Neural progenitor cell (in vitro differentiated cells): ENCODE measurements around the gene NFU1. TPM values are rescaled to one million over a fixed set of nuclear protein-coding genes. Genes with fewer than 3 reads are reported as not detected.
A peak's percentile ranks its signal among the peaks of the same experiment; 100 is the strongest.

Experiments
- DNase-seq: peaks from one replicate; pipeline ENCODE4 v3.0.0-alpha.2; 2016; ENCODE audit warnings: low spot score
- H2AFZ ChIP-seq: fragments of 200-600 bp; sonication (generic); replicated peaks from 2 replicates; pipeline ENCODE4 v1.6.1; 2016; ENCODE audit warnings: antibody characterized with exemption
- H3F3A ChIP-seq: fragments of 200-600 bp; sonication (generic); 2 replicates; pipeline ENCODE4 v1.6.1; 2016; ENCODE audit warnings: antibody characterized with exemption, low read depth
- H3K27ac ChIP-seq: fragments of 200-600 bp; sonication (generic); 2 replicates; pipeline ENCODE4 v1.5.1; 2016; ENCODE audit warnings: mild to moderate bottlenecking
- H3K27me3 ChIP-seq: fragments of 200-600 bp; sonication (generic); 2 replicates; pipeline ENCODE4 v1.6.1; 2016; ENCODE audit warnings: mild to moderate bottlenecking, moderate library complexity
- H3K36me3 ChIP-seq: fragments of 200-600 bp; sonication (generic); 2 replicates; pipeline ENCODE4 v1.5.1; 2016
- H3K4me1 ChIP-seq: fragments of 200-600 bp; sonication (generic); 2 replicates; pipeline ENCODE4 v1.6.1; 2016; ENCODE audit warnings: mixed run types
- H3K4me2 ChIP-seq: fragments of 200-600 bp; sonication (generic); 2 replicates; pipeline ENCODE4 v1.6.1; 2016
- H3K4me3 ChIP-seq: fragments of 200-600 bp; sonication (generic); 2 replicates; pipeline ENCODE4 v1.5.1; 2016
- H3K79me2 ChIP-seq: fragments of 200-600 bp; sonication (generic); 2 replicates; pipeline ENCODE4 v1.6.1; 2016; ENCODE audit warnings: low read depth
- H3K9ac ChIP-seq: fragments of 200-600 bp; sonication (generic); 2 replicates; pipeline ENCODE4 v1.6.1; 2016
- H3K9me3 ChIP-seq: fragments of 200-600 bp; sonication (generic); 2 replicates; pipeline ENCODE4 v1.5.1; 2016; ENCODE audit warnings: low read depth
- H4K20me1 ChIP-seq: fragments of 200-600 bp; sonication (generic); 2 replicates; pipeline ENCODE4 v1.6.1; 2016; ENCODE audit warnings: low read depth
- H3K27ac Mint-ChIP-seq: 3 replicates; pipeline ENCODE4 v1.8.0; 2021; ENCODE audit warnings: mixed read lengths
- H3K27me3 Mint-ChIP-seq: 2 replicates; pipeline ENCODE4 v1.8.0; 2022; ENCODE audit warnings: low read depth, mild to moderate bottlenecking, inconsistent platforms, moderate library complexity, mixed read lengths; ENCODE audit not compliant: insufficient read depth
- H3K36me3 Mint-ChIP-seq: 3 replicates; pipeline ENCODE4 v1.8.0; 2021; ENCODE audit warnings: mixed read lengths
- H3K4me1 Mint-ChIP-seq: 3 replicates; pipeline ENCODE4 v1.8.0; 2021; ENCODE audit warnings: mixed read lengths
- H3K4me3 Mint-ChIP-seq: 3 replicates; pipeline ENCODE4 v1.8.0; 2021; ENCODE audit warnings: mild to moderate bottlenecking, moderate library complexity, mixed read lengths
- H3K9me3 Mint-ChIP-seq: 3 replicates; pipeline ENCODE4 v1.8.0; 2020; ENCODE audit warnings: mixed read lengths
- EZH2 ChIP-seq: fragments of 200-600 bp; sonication (generic); IDR thresholded peaks from 2 replicates; pipeline ENCODE4 v1.6.1; 2017; ENCODE audit warnings: antibody characterized with exemption, mild to moderate bottlenecking, moderate library complexity
- EZH2phosphoT487 ChIP-seq: fragments of 200-600 bp; sonication (generic); IDR thresholded peaks from 2 replicates; pipeline ENCODE4 v1.6.1; 2017; ENCODE audit warnings: antibody characterized with exemption
- total RNA-seq: library from RNA; depleted of rRNA; stranded (reverse); fragments of >200 nt; gene quantifications from 2 replicates; pipeline ENCODE4 v1.2.3, GENCODE V29; 2015; ENCODE audit warnings: low replicate concordance
- TF ChIP-seq, protein P1 (sequence below): fragments of 200-600 bp; sonication (generic); IDR thresholded peaks from 2 replicates; pipeline ENCODE4 v1.5.1; 2017; ENCODE audit warnings: antibody characterized with exemption, mild to moderate bottlenecking

Gene NFU1
- total RNA-seq, 1 donor from 2014 or later = 74.3 TPM

GRCh38 chr2:69376403-69376802 lies 60.8 kb downstream of the NFU1 start:
- H3K79me2 ChIP-seq = peaks cover 69% of the 10 kb centered on the region
- H3K27me3 ChIP-seq = no peaks in the 10 kb centered on the region

DNA sequence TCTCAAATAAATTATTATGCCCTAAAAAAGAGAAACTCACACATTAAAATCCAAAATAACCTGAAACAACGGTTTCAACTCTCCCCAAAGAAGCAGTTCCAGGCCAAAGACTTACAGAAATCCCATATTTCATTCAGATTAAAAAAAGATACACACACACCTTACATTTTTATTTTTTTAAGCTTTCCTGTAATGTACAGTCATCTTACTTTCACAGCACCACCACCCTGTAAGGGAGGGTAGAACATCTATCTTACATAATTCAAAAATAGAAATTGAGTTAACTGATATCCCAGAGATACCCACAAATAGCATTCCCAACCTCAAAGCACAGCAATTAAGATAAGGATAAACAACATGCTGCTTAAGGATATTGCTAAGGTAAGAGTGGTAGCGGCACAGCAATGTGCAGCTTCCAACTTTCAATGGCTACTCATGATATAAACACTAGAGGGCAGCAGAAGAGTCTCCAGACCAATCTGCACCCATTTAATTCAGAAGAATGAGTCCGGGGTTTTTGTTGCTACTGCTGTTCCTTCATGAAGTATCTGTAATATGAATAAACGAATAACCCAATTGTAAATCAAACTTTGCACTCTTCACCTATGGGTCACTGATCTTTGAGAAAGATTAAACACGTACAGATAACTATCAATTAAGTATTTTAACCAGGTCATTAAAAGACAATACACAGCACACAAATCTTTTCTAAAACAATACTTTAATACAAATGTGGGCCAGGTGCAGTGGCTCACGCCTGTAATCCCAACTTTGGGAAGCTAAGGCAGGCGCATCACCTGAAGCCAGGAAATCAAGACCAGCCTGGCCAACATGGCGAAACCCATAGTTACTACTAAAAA lies 61.5 kb downstream of the NFU1 start:
- H3F3A ChIP-seq = peaks cover 8% of the 10 kb centered on the region
- no peak overlapping the region for H3K27ac Mint-ChIP-seq
- peaks cover 62% of the 10 kb centered on the region for H3K79me2 ChIP-seq
- peaks cover 15% of the 10 kb centered on the region for H3K36me3 Mint-ChIP-seq
- peak; percentile 37 for DNase-seq
- H3K27me3 Mint-ChIP-seq = peaks cover 2% of the 10 kb centered on the region
- no peak overlapping the region for H3K27ac ChIP-seq
- TF ChIP-seq, protein P1, sequence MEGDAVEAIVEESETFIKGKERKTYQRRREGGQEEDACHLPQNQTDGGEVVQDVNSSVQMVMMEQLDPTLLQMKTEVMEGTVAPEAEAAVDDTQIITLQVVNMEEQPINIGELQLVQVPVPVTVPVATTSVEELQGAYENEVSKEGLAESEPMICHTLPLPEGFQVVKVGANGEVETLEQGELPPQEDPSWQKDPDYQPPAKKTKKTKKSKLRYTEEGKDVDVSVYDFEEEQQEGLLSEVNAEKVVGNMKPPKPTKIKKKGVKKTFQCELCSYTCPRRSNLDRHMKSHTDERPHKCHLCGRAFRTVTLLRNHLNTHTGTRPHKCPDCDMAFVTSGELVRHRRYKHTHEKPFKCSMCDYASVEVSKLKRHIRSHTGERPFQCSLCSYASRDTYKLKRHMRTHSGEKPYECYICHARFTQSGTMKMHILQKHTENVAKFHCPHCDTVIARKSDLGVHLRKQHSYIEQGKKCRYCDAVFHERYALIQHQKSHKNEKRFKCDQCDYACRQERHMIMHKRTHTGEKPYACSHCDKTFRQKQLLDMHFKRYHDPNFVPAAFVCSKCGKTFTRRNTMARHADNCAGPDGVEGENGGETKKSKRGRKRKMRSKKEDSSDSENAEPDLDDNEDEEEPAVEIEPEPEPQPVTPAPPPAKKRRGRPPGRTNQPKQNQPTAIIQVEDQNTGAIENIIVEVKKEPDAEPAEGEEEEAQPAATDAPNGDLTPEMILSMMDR = peak; percentile 74
- TF ChIP-seq EZH2phosphoT487 = no peak
- TF ChIP-seq EZH2 = no peak
- no peak overlapping the region for H3K9ac ChIP-seq
- H3K4me1 ChIP-seq = no peaks in the 10 kb centered on the region
- H2AFZ ChIP-seq = no peak overlapping the region
- H3K9me3 ChIP-seq = no peaks in the 10 kb centered on the region
- no peaks in the 10 kb centered on the region for H3K9me3 Mint-ChIP-seq
- peaks cover 3% of the 10 kb centered on the region for H4K20me1 ChIP-seq
- H3K4me3 Mint-ChIP-seq = no peak overlapping the region
- no peaks in the 10 kb centered on the region for H3K4me1 Mint-ChIP-seq
- H3K36me3 ChIP-seq = no peaks in the 10 kb centered on the region
- H3K27me3 ChIP-seq = no peaks in the 10 kb centered on the region
- no peak overlapping the region for H3K4me3 ChIP-seq
- no peak overlapping the region for H3K4me2 ChIP-seq

More at GRCh38 chr2:69376403-69376802, 60.8 kb downstream of the NFU1 start:
- H3K9me3 ChIP-seq = no peaks in the 10 kb centered on the region
- TF ChIP-seq, protein P1 = no peak
- TF ChIP-seq EZH2 (no peak), EZH2phosphoT487 (no peak)
- peaks cover 8% of the 10 kb centered on the region for H3F3A ChIP-seq
- H3K27ac Mint-ChIP-seq = no peak overlapping the region
- H3K36me3 ChIP-seq = no peaks in the 10 kb centered on the region
- no peak for DNase-seq
- H3K9me3 Mint-ChIP-seq = no peaks in the 10 kb centered on the region
- H2AFZ ChIP-seq = no peak overlapping the region
- H3K4me3 Mint-ChIP-seq = no peak overlapping the region
- H3K36me3 Mint-ChIP-seq = peaks cover 14% of the 10 kb centered on the region
- no peak overlapping the region for H3K4me2 ChIP-seq
- H3K4me3 ChIP-seq = no peak overlapping the region
- no peaks in the 10 kb centered on the region for H3K4me1 ChIP-seq
- no peaks in the 10 kb centered on the region for H3K4me1 Mint-ChIP-seq
- no peak overlapping the region for H3K9ac ChIP-seq
- H4K20me1 ChIP-seq = peaks cover 3% of the 10 kb centered on the region
- H3K27ac ChIP-seq = peak overlapping the region; percentile 51
- H3K27me3 Mint-ChIP-seq = peaks cover 2% of the 10 kb centered on the region

DNA sequence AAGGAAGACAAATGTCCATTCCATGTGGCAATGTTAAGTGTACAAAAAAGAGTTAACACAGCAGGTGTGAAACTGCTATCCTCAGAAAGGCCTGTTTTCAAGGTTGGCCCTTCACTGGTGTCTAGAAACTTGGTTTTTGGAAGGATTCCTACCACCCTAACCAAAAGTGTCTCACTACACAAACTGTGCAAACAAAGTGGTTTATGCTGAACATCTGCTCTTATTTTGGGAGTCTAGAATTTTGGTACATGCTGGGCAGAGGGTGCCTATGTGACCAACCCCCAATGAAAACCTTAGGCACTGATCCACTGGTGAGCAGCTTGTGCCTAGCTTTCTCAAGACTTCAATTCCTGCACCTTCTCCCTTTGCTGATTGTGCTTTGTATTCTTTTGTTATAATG lies 64.5 kb downstream of the NFU1 start:
- Histone ChIP-seq H3K36me3 (peaks cover 17% of the 10 kb centered on the region), H3K9me3 (no peaks in the 10 kb centered on the region), H3K27me3 (no peaks in the 10 kb centered on the region), H3K79me2 (peaks cover 32% of the 10 kb centered on the region), H3K27ac (no peak overlapping the region), H3F3A (peaks cover 8% of the 10 kb centered on the region), H4K20me1 (peaks cover 3% of the 10 kb centered on the region), H3K9ac (no peak overlapping the region), H3K4me3 (no peak overlapping the region), H3K4me2 (no peak overlapping the region), H2AFZ (no peak overlapping the region), H3K4me1 (no peaks in the 10 kb centered on the region)
- Mint-ChIP-seq H3K9me3 (no peaks in the 10 kb centered on the region), H3K4me1 (no peaks in the 10 kb centered on the region), H3K27ac (no peak overlapping the region), H3K36me3 (peaks cover 26% of the 10 kb centered on the region), H3K27me3 (peaks cover 2% of the 10 kb centered on the region), H3K4me3 (no peak overlapping the region)
- DNase-seq = no peak
- no peak for TF ChIP-seq EZH2
- TF ChIP-seq, protein P1 = no peak
- no peak for TF ChIP-seq EZH2phosphoT487
